ENCODE data around the gene LUC7L3.
A peak's percentile ranks its signal among the peaks of the same experiment; 100 is the strongest.
"Not testable (repeated sequence)": the region's sequence is repeated elsewhere in the genome, so short reads cannot be mapped to it uniquely, and the experiment has no call there.

LUC7L3 gene, protein sequence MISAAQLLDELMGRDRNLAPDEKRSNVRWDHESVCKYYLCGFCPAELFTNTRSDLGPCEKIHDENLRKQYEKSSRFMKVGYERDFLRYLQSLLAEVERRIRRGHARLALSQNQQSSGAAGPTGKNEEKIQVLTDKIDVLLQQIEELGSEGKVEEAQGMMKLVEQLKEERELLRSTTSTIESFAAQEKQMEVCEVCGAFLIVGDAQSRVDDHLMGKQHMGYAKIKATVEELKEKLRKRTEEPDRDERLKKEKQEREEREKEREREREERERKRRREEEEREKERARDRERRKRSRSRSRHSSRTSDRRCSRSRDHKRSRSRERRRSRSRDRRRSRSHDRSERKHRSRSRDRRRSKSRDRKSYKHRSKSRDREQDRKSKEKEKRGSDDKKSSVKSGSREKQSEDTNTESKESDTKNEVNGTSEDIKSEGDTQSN

DNA sequence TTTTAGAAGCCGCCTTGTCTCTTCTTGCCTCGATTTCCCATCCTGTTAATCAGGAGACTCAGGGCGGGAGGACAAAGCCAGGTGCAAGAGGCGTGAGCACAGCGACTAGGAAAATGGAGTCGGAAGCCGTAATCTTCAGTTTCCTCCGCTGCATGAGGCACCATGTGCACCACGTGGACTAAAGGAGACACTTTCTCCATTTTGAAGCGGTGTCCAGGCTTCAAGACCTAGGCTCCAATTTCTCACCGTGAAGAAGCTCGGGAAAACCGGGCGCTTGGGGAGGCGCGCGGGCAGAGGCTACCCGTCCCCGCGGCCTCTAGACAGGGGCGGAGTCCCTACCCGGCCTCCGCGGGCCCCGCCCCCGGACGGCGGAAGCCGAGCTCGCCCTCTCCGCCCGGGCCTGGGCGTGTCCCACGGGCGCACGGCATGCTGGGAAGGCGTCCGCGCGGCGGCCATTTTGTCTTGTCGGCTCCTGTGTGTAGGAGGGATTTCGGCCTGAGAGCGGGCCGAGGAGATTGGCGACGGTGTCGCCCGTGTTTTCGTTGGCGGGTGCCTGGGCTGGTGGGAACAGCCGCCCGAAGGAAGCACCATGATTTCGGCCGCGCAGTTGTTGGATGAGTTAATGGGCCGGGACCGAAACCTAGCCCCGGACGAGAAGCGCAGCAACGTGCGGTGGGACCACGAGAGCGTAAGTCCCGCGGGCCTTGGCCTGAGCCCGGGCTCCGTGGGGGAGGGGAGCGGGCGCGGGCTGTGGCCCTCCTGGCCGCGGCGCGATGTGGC is at the start of gene LUC7L3:
LUC7L3 (plus strand) TSS at position 460 of the 780 bp plus-strand sequence; CDS start at position 590, 130 bp downstream.
- peak; percentile 94 for DNase-seq (ENCODE audit: low spot score)

DNA sequence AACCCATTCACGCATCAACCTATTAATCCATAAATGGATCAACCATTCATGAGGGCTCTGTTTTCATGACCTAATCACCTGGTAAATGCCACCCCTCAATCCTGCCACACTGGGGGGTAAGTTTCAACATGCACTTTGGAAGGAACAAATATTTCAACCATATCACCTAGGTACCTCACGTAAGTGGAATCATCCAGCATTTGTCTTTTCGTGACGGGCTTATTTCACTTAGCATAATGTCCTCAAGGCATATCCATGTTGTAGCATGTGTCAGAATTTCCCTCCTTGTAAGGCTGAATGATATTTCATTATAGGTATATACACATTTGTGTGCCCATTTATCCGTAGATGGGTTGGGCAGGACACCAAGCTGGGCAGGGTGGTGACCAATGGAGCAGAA is 47.3 kb upstream of the LUC7L3 start:
- no peak for DNase-seq (ENCODE audit: low spot score)

GRCh38 chr17:50672831-50673551 is 46.4 kb upstream of the LUC7L3 start:
- no peak for DNase-seq (ENCODE audit: low spot score)

- no peak for DNase-seq (ENCODE audit: low spot score)
Measured at GRCh38 chr17:50675190-50675589, 44.2 kb upstream of the LUC7L3 start.

GRCh38 chr17:50675627-50676026 is 43.8 kb upstream of the LUC7L3 start:
- no peak for DNase-seq (ENCODE audit: low spot score)

DNA sequence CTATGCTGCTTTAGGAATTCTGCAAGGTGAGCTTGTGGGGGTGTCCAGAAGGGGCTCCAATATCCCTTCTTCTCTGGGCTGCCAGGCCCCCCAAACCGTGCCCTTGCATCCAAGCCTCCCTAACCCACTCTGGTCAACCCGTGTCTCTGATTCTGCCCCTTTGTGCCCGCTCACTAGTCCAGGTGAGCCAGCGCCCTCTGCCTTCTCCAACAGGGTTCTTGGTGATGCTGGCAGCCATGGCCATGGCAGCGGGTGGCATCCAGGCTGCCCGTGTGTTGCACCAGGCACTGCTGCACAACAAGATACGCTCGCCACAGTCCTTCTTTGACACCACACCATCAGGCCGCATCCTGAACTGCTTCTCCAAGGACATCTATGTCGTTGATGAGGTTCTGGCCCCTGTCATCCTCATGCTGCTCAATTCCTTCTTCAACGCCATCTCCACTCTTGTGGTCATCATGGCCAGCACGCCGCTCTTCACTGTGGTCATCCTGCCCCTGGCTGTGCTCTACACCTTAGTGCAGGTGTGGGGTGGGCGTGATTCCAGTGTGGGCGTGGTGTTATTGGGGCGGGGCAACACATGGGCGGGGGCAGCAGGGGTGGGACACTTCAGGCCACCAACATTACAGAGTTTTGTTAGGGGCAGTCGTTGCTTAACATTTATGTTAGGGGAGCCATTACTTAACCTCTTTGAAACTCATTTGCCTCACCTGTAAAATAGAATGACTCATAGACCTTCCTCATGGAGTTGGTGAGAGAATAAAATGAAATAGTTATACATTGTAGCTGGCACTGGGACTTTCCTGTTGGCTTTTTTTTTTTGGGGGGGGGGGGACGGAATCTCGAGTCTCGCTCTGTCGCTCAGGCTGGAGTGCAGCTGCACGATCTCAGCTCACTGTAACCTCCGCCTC is 43.1 kb upstream of the LUC7L3 start:
- no peak for DNase-seq (ENCODE audit: low spot score)

- DNase-seq (ENCODE audit: low spot score): no peak
Measured at GRCh38 chr17:50677851-50678375, 41.5 kb upstream of the LUC7L3 start.

- no peak for DNase-seq (ENCODE audit: low spot score)
Measured at GRCh38 chr17:50679008-50679544, 40.3 kb upstream of the LUC7L3 start.

DNA sequence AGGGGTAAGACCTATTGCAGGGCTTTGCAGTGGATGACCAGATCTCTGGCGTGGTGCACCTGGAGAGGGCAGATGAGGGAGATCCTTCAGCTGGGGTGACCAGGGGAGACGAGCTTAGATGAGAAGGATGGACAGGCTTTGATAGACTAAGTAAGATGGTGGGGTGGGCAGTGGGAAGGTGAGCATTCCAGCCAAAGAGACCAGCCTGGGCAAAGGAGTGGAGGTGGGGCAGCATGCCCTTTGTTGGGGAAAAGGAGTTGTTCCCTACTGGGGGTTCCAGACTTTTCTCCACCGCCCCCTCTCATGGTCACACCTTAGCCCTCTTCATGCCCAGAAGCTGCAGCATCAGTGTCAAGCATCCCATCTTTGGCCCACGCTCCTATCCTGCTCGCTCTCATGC is 39.3 kb upstream of the LUC7L3 start:
- DNase-seq (ENCODE audit: low spot score): no peak

DNA sequence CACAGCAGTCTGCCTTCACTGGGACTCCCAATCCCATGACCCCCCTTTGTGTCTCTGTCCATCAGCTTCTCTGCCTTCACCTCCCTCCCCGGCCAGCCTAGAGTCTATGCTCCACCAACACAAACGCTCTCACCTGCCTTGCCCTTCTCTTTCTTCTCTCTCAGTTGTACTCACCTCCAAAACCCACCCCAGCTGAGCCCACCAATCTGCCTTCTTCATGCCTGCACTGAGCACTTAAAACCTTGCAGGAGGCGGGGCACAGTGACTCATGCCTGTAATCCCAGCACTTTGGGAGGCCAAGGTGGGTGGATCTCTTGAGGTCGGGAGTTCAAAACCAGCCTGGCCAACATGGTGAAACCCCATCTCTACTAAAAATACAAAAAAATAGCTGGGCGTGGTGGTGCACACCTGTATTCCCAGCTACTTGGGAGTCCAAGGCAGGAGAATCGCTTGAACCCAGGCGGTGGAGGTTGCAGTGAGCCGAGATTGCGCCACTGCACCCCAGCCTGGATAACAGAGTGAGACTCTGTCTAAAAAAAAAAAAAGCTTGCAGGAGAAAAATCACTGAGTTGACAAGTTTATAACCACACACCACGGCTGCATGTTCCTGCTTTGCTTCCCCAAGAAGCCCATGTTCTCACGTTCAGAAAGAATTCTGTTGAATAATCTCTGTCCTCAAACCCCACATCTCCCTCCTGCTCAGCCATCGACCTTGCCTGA is 38.7 kb upstream of the LUC7L3 start:
- not testable (repeated sequence) for DNase-seq (ENCODE audit: low spot score)

GRCh38 chr17:50681263-50682200 is 37.9 kb upstream of the LUC7L3 start:
- peak; percentile 29 for DNase-seq (ENCODE audit: low spot score)

- no peak for DNase-seq (ENCODE audit: low spot score)
Measured at GRCh38 chr17:50682441-50682840, 37.0 kb upstream of the LUC7L3 start.

GRCh38 chr17:50682938-50683337 is 36.5 kb upstream of the LUC7L3 start:
- DNase-seq (ENCODE audit: low spot score): no peak

GRCh38 chr17:50683434-50684287 is 35.7 kb upstream of the LUC7L3 start:
- no peak for DNase-seq (ENCODE audit: low spot score)

- DNase-seq (ENCODE audit: low spot score): no peak
Measured at GRCh38 chr17:50684288-50684611, 35.2 kb upstream of the LUC7L3 start.

- DNase-seq (ENCODE audit: low spot score): no peak
Measured at GRCh38 chr17:50684612-50685333, 34.6 kb upstream of the LUC7L3 start.

- DNase-seq (ENCODE audit: low spot score): no peak
Measured at GRCh38 chr17:50685334-50685665, 34.1 kb upstream of the LUC7L3 start.

All from putamen (tissue), 1 donor.